Colonic mucosa (tissue), 4 donors: ENCODE data around the gene CAPN5. TPM values are rescaled to one million over a fixed set of nuclear protein-coding genes. Genes with fewer than 3 reads are reported as not detected.

ENCODE experiments used
- DNase-seq: peaks from one replicate; pipeline ENCODE4 v3.0.0-alpha.2; 2020
- H3K27ac ChIP-seq: fragments of 200-600 bp; one replicate; pipeline ENCODE4 v1.8.0; 2021
- H3K27me3 ChIP-seq: fragments of 200-600 bp; one replicate; pipeline ENCODE4 v1.8.0; 2021
- H3K36me3 ChIP-seq: fragments of 200-600 bp; one replicate; pipeline ENCODE4 v1.8.0; 2021
- H3K4me1 ChIP-seq: fragments of 200-600 bp; one replicate; pipeline ENCODE4 v1.8.0; 2021; ENCODE audit warnings: mild to moderate bottlenecking
- H3K4me3 ChIP-seq: fragments of 200-600 bp; one replicate; pipeline ENCODE4 v1.8.0; 2021
- H3K9ac ChIP-seq, 2 donors: one replicate each; pipeline ENCODE4 v1.7.0; 2013; ENCODE audit warnings: control low read depth in 2 of 2, low read depth in 2 of 2, low read length in 2 of 2
- H3K9me3 ChIP-seq: fragments of 200-600 bp; one replicate; pipeline ENCODE4 v1.8.0; 2021
- intact Hi-C: fragments of 100-400 bp; cut with DNase I; formaldehyde crosslinking; loops from one replicate; pipeline ENCODE4 v1.14.1; 2022
- total RNA-seq, 2 donors: library from RNA; stranded (reverse); fragmentation: NEBNext Ultra II Directional in 1 of 2; extraction: Animal tissue kit (Norgen Biotek cat#: 25700) in 1 of 2; gene quantifications; one replicate each; pipeline ENCODE4 v1.2.1, GENCODE V29; 2021
- TF ChIP-seq, protein P1 (sequence below): fragments of 200-600 bp; IDR thresholded peaks from one replicate; pipeline ENCODE4 v1.8.0; 2022; ENCODE audit warnings: antibody characterized with exemption, mild to moderate bottlenecking
- donor health status: healthy.
- donor health status: DM: no; HTN: no; CAD: no.
- donor health status: DM: no; HTN: no; CAD: no.

Gene CAPN5
- total RNA-seq, 2 donors from 2014 or later: 258 to 267 TPM

DNA sequence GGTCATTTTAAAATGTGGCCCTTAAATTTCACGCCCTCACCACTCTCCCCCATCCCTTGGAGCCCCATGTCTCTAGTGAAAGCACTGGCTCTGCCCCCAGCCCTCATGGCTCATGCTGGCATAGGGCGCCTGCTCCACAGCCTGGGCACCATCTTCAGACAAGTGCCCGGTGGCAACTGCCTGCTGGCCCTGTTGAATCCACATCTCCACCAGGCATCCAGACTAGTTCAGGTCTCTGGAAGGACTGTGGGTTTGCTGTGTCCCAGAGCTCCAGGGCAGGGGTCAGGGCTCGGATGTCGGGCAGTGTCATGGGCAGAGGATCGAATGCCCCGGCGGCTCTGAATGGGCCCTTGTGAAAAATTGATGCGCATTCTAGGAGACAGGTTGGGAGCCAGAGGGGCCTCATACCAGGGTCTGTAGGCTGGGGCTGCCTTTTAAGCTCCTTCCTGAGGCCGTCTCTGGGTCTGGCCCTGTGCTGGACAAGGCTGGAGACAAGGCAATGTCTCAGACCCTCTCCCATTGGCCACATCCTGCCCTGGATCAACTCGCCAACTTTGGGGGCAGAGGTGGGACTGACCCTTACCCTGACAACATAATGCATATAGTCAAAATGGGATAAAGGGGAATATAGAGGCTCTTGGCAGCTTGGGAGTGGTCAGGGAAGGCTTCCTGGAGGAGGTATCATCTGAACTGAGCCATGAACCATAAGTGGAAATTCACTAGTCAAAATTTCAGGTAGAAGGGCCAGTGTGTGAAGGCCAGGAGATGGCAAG is 62.5 kb downstream of the CAPN5 start:
- TF ChIP-seq, protein P1, sequence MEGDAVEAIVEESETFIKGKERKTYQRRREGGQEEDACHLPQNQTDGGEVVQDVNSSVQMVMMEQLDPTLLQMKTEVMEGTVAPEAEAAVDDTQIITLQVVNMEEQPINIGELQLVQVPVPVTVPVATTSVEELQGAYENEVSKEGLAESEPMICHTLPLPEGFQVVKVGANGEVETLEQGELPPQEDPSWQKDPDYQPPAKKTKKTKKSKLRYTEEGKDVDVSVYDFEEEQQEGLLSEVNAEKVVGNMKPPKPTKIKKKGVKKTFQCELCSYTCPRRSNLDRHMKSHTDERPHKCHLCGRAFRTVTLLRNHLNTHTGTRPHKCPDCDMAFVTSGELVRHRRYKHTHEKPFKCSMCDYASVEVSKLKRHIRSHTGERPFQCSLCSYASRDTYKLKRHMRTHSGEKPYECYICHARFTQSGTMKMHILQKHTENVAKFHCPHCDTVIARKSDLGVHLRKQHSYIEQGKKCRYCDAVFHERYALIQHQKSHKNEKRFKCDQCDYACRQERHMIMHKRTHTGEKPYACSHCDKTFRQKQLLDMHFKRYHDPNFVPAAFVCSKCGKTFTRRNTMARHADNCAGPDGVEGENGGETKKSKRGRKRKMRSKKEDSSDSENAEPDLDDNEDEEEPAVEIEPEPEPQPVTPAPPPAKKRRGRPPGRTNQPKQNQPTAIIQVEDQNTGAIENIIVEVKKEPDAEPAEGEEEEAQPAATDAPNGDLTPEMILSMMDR: no peak
- no peak overlapping the region for H3K27ac ChIP-seq
- no peak overlapping the region for H3K4me3 ChIP-seq
- H3K9me3 ChIP-seq: no peaks in the 10 kb centered on the region
- no peak overlapping the region for H3K9ac ChIP-seq
- peaks cover 8% of the 10 kb centered on the region for H3K4me1 ChIP-seq
- intact Hi-C loops: loop anchor here (5.0 kb wide), 1 partner anchor 423 kb away; no protein-coding TSS in a partner anchor
- no peaks in the 10 kb centered on the region for H3K27me3 ChIP-seq
- no peak for DNase-seq
- no peaks in the 10 kb centered on the region for H3K36me3 ChIP-seq

DNA sequence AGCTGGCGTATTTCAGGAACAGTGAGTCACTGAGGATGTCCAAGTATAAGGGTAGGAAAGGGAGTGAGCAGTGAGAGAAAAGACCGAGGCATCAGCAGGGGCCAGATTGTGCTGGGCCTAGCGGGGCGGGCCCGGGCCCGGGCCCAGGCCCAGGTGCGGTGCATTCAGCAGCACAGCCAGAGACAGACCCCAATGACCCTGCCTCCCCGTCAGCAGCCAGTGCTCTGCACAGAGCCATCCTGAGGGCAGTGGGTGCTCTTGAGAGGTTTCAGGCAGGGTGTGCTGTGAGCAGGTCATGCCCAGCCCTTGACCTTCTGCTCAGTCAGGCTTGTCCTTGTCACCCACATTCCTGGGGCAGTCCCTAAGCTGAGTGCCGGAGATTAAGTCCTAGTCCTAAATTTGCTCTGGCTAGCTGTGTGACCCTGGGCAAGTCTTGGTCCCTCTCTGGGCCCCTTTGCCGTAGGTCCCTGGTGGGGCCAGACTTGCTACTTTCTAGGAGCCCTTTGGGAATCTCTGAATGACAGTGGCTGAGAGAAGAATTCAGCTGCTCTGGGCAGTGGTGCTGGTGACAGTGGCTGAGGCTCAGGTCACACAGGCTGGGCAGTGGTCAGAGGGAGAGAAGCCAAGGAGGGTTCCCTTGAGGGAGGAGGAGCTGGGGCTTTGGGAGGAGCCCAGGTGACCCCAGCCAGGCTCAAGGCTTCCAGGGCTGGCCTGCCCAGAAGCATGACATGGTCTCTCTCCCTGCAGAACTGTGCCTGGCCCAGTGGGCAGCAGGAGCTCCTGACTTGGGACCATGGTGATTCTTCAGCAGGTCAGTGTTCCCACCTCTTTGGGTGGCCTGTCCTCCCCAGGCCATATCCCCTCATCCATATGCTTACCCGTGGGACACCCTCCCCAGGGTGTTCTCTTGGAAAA is 63.3 kb downstream of the CAPN5 start:
- Histone ChIP-seq H3K36me3 (no peaks in the 10 kb centered on the region), H3K9ac (no peak overlapping the region), H3K4me3 (no peak overlapping the region), H3K27me3 (no peaks in the 10 kb centered on the region), H3K27ac (no peak overlapping the region), H3K9me3 (no peaks in the 10 kb centered on the region), H3K4me1 (peaks cover 8% of the 10 kb centered on the region)
- DNase-seq: no peak
- intact Hi-C loops: loop anchor here (5.0 kb wide), 1 partner anchor 422 kb away; no protein-coding TSS in a partner anchor
- TF ChIP-seq, protein P1: no peak

DNA sequence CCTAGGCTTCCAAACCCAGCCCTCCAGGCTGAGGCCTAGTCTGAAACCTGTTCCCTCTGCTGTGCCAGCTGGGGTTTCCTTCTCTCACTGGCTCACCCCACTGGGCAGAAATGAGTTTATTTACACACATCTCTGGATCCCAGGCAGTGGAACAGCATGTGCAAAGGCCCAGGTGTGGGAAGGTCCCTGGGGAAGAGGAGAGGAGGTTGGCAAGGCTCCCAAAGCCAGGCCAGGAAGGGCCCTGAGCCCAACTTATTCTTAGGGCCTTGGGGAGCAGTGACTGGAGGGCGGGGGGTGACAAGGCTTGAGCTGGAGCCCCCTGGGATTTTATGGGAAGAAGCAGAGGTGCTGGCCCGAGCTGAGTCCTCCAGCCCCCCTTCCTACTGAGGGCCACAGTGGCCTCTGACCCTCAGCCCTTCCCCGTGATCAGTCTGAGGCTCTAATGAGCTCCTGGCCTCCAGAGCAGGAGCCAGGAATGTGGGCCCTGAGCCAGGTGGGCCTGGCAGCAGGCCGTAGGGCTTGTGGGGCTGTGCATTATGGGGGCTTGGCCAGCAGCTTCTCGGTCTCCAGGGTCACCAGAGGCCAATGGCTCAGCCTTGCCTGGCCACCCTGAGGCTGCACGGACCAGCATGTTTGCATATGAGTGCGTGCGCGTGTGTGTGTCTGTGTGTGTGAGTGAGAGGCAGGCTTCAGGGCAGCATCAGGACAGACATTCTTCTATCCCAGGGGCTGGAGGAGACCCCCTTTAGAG is 64.2 kb downstream of the CAPN5 start:
- peaks cover 8% of the 10 kb centered on the region for H3K4me1 ChIP-seq
- TF ChIP-seq, protein P1: no peak
- H3K4me3 ChIP-seq: no peak overlapping the region
- intact Hi-C loops: no loop called here
- H3K36me3 ChIP-seq: no peaks in the 10 kb centered on the region
- no peaks in the 10 kb centered on the region for H3K9me3 ChIP-seq
- H3K9ac ChIP-seq: no peak overlapping the region
- no peaks in the 10 kb centered on the region for H3K27me3 ChIP-seq
- DNase-seq: no peak
- H3K27ac ChIP-seq: no peak overlapping the region

DNA sequence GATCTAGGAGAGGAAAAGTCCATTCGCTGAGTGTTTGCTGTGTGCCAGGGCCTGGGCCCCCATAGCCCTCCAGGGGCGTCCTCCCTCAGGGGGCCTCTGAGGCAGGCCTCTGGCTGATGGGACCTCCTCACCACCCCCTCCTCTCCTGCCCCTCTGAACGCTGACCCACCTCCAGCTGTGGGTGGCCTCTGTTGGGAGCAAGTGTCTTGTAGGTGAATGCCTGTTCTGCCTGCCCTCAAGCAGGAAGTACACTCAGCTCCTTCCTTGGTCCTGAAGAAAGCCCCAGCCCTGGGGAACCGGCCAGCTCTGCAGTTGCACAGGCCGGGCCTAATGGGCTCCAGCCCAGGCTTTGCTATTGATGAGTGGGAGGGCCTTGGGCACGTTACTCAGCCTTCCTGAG is 64.8 kb downstream of the CAPN5 start:
- no peaks in the 10 kb centered on the region for H3K36me3 ChIP-seq
- intact Hi-C loops: no loop called here
- no peak overlapping the region for H3K9ac ChIP-seq
- H3K4me1 ChIP-seq: peaks cover 8% of the 10 kb centered on the region
- DNase-seq: no peak
- no peak overlapping the region for H3K27ac ChIP-seq
- H3K9me3 ChIP-seq: no peaks in the 10 kb centered on the region
- no peak overlapping the region for H3K4me3 ChIP-seq
- TF ChIP-seq, protein P1: no peak
- no peaks in the 10 kb centered on the region for H3K27me3 ChIP-seq

DNA sequence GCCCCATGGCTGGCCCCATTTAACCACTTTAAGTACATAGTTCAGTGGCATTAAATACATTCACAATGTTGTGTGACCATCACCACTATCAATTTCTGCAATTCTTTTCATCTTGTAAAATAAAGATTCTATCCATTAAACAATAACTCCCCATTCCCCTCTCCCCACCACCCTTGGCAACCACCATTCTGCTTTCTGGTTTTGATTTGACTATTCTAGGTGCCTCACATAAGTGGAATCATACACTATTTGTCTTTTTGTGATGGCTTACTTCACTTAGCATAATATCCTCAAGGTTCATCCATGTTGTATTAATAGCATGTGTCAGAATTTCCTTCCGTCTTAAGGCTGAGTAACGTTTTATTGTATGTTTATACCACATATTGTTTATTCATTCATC is 68.3 kb downstream of the CAPN5 start:
- Histone ChIP-seq H3K9ac (no peak overlapping the region), H3K4me3 (no peak overlapping the region), H3K27me3 (no peaks in the 10 kb centered on the region), H3K9me3 (no peaks in the 10 kb centered on the region), H3K36me3 (no peaks in the 10 kb centered on the region), H3K27ac (no peak overlapping the region), H3K4me1 (no peaks in the 10 kb centered on the region)
- intact Hi-C loops: no loop called here
- TF ChIP-seq, protein P1: no peak
- DNase-seq: no peak
